GM18511 (cell line): ENCODE data around the gene KRTAP4-6.
"Not testable (repeated sequence)": the region's sequence is repeated elsewhere in the genome, so short reads cannot be mapped to it uniquely, and the experiment has no call there.

Experiments
- ATAC-seq: cut with Tn5 transposase; IDR thresholded peaks from one replicate; pipeline ENCODE4 v1.9.1; 2021; ENCODE audit warnings: mild to moderate bottlenecking, moderate library complexity; ENCODE audit not compliant: unreplicated experiment

KRTAP4-6 gene

GRCh38 chr17:41147531-41148204 is 7.3 kb upstream of the KRTAP4-6 start:
- no peak for ATAC-seq

DNA sequence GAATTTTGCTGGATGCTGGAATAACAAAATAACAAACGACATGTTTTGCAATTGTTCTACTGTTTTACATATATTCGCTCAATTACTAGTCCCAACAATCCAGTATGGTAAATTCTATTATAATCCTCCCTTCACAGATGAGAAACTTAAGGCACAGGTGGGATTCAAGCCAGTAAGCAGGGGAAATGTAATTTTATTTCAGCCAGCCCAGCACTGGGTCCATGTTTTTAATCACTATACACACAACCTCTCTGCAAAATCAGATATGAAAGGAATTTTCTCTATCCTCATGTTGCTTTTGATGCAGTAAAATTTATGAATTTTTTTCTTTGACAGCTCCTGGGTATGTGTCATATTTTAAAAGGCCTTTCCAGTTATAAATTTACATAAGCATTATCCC is 4.9 kb upstream of the KRTAP4-6 start:
- no peak for ATAC-seq

DNA sequence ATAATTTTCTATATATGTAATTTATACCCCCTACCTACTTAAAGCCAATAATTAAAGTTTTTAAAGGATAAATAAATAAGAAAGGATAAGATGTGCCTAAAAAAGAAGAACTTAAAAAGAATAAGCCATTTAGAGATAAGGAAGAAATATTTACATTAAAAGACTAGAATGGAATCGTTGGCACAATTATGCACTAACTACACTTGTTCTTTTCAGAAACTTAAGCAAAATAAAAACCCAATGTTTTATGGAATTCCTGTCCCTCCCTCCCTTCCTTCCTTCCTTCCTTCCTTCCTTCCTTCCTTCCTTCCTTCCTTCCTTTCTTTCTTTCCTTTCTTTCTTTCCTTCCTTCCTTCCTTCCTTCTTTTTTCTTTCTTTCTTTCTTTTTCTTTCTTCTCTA is 4.5 kb upstream of the KRTAP4-6 start:
- no peak for ATAC-seq

- ATAC-seq = no peak
Measured at GRCh38 chr17:41141361-41141760, 1.0 kb upstream of the KRTAP4-6 start.

DNA sequence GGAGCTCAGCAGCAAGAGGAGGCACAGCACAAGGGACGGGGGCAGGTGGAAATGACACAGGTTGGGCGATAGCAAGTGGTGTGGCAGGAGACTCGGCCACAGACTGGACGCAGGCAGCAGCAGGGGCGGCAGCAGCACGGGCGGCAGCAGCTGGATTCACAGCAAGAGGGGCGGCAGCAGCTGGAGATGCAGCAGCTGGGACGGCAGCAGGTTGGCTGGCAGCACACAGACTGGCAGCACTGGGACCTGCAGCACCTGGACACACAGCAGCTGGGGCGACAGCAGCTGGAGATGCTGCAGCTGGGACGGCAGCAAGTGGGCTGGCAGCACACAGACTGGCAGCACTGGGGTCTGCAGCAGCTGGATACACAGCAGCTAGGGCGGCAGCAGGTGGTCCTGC is 479 bp downstream of the KRTAP4-6 start:
- not testable (repeated sequence) for ATAC-seq

DNA sequence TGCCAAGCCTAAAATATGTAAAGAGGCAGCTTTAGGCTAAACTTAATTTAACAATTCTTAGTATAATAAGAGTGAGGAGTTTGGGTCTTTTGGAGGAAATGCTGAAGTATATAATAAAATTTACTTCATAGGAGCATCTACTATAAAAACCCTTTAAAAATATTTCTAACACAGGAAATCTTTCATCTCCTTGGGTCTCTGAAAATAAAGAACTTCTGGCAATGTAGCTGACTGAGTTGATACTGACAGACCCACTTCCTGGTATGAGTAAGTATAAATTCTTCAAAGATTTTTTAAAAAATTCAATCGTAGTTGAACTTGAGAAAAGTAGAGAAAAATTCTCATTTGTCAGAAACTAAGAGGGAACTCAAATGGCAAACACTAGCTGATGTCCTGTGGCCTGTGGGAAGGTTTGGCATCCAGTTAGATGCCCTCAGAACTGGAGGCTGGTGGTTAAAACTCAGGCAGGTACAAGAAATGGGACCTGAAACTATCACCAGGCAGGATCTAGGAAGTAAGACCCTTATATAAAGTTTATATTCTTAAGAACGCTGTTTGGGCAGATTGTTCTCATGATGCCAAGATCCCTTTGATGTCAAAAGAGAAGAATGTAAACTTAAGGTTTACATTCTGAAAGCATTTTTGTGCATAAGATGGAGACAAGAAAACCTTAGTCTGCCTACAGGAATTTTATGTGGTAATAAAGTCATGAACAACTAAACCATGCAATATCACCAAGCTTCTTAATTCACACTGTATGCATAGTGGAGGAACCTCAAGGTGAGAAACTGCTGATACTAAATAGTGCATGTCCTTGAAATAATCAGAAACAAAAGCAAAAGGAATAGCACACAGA is 6.2 kb downstream of the KRTAP4-6 start:
- ATAC-seq = no peak

DNA sequence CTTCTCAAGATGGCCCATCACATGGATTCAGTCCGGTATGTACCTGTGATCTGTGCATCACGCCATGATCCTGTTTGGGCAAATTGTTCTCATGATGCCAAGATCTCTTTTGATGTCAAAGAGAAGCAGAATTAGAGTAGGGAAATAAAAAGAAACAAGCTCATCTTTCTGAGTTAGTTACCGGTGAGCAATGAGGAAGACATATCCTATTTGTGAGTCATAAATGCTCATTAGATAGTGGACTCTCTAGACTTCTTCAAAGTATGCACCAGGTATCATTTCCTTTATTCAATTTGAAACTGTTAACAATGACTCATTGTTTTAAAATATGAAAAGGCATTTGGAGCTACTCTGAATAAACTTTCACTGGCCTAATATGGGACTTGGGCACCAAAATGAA is 8.4 kb downstream of the KRTAP4-6 start:
- no peak for ATAC-seq

DNA sequence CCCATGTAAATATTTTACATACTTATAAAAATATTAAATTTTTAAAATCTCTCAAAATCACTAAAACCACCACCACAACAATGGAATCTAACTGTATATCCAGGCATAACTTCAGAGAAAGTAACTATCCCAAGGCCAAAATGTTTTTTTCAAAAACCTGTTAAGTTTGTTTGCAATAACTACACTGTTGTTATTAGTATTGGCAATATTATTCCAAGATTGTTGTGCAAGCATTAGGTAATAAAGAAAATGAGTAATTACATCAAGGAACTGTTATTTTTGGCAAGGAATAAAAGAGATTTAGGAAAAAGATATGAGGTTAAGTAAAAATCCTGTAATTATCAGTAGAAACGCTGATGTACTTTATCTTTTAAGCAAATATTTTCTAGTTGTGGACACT is 13.0 kb downstream of the KRTAP4-6 start:
- no peak for ATAC-seq

DNA sequence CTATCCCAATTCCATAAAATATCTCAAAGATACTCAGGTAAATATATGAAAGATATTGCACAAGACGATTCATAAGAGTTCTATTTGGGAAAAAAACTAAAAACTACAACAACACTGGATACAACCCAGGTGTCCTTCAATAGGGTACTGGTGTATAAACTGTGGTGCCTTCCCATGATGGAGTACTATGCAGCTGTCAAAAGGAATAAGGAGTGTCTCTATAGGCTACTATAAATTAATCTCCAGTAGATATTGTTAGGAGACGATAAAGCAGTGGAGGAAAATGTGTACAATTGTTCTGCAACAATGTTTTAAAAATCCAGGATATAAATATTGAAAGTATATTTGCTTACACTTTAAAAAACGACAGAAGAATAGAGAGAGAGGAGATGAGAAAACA is 13.9 kb downstream of the KRTAP4-6 start:
- ATAC-seq = no peak

- ATAC-seq = no peak
Measured at GRCh38 chr17:41125064-41125463, 15.3 kb downstream of the KRTAP4-6 start.

DNA sequence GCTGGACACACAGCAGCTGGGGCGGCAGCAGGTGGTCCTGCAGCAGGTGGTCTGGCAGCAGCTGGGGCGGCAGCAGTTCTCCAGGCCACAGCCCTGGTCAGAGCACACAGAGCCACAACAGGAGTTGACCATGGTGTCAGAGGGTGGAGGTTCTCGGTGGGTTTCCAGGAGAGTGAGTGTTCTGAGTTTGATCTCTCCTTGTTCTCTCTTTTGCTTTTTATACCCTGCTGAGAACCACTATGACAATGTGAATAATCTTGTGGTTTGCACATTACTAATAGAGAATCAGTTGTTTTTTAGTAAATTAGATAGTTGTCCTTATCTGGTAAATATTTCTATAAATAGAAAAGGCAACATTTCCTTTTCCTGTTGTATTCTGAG is 16.4 kb downstream of the KRTAP4-6 start, which contains the start of gene KRTAP4-12:
Gene KRTAP4-12, minus strand, starts transcription at position 192 of the 381 bp plus-strand sequence. Its CDS starts 60 bp downstream, at position 132.
- not testable (repeated sequence) for ATAC-seq

DNA sequence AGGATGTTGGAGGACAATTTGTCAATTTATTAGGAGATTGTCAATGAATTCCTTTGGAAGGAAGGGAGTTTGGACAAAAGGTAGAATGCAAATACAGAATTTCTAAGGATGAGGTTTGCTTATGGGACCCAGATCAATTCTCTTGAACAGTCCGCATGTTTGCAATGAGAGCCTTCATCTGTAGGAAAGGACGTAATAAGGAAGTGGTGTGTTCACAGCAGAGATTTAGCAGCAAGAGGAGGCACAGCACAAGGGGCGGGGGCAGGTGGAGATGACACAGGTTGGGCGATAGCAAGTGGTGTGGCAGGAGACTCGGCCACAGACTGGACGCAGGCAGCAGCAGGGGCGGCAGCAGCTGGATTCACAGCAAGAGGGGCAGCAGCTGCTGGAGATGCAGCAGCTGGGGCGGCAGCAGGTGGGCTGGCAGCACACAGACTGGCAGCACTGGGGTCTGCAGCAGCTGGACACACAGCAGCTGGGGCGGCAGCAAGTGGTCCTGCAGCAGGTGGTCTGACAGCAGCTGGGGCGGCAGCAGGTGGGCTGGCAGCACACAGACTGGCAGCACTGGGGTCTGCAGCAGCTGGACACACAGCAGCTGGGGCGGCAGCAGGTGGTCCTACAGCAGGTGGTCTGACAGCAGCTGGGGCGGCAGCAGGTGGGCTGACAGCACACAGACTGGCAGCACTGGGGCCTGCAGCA is 16.9 kb downstream of the KRTAP4-6 start:
- not testable (repeated sequence) for ATAC-seq

DNA sequence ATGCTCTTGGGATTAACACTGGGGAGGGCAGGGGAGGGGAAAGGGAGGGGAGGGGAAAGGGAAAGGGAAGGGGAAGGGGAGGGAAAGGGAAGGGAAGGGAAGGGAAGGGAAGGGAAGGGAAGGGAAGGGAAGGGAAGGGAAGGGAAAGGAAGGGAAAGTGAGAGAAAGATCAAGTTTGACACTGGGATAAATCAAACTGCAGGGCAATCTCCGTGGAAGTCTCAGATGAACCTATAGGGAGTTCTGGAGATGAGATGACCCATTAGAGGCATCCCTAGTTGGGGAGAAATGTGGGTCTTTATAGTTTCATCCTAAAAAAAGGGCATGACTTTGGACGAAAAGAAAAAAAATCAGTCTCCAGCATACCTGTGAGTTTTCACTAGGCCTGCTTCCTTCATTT is 18.6 kb downstream of the KRTAP4-6 start:
- no peak for ATAC-seq

DNA sequence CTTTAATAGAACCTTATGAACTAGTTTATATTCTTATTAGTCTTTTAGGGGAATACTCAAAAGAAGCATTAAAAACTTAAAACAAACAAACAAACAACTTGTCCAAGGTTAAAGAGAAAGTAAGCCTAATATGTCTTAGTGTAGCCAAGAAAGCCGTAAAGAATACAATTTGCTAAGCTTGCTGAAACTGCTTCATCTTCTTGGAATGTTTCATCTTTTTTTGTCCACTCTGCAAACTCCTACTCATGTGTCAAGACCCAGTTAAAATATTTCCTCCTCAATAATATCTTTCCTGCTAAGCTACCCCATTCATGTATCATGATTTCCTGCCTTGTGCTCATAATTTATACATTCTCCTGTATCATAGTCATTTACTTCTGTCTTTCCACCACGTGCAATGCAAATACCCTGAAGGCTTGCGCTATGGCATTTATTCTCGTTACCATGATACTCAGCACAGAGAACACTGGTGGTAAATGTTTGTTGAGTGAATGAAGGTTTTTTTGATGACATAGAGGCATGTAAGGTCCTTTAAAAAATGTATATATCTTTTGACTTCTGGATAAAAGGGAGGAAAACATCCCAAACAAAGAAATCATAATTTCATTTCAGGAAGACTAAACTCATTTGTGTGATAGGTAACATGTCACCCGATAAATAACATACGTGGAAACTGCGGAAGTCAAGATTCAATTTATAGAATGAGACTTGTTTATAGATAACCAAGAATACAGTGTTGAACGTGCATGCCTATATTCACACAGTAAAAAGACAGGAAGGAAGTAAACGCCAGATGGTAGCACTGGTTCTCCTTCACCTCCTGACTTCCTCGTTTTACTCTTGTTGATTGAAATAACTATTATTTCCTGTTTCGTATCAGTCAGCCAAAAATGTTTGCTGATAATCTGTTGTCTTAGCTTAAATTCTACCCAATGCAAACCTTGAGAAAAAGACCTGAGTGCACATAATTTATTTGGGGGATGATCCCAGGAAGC is 20.4 kb downstream of the KRTAP4-6 start:
- not testable (repeated sequence) for ATAC-seq

GRCh38 chr17:41118721-41119120 is 21.6 kb downstream of the KRTAP4-6 start:
- no peak for ATAC-seq

- not testable (repeated sequence) for ATAC-seq
Measured at GRCh38 chr17:41117846-41118386, 22.4 kb downstream of the KRTAP4-6 start, which contains the start of gene KRTAP4-11. Gene KRTAP4-11 (minus strand): TSS chr17:41118373. CDS start chr17:41118315, 58 bp downstream.

DNA sequence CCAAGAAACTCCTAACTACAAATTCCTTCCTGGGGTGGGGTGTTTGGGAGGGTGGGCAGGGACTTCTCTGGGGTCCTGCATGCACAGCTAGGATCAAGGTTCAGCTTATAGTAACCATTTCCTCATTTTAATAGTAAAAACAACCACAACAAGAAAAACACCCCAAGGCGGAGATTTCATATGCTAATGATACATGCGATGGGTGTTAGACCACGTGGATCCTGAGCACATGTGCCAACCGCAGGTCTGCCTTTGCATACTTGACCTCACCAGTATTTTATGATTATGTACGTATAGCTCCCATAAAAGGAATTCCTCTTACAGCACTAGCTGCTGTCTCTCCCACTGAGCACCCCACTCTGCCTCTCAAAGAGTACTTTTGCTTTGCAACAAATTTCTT is 24.0 kb downstream of the KRTAP4-6 start:
- no peak for ATAC-seq

DNA sequence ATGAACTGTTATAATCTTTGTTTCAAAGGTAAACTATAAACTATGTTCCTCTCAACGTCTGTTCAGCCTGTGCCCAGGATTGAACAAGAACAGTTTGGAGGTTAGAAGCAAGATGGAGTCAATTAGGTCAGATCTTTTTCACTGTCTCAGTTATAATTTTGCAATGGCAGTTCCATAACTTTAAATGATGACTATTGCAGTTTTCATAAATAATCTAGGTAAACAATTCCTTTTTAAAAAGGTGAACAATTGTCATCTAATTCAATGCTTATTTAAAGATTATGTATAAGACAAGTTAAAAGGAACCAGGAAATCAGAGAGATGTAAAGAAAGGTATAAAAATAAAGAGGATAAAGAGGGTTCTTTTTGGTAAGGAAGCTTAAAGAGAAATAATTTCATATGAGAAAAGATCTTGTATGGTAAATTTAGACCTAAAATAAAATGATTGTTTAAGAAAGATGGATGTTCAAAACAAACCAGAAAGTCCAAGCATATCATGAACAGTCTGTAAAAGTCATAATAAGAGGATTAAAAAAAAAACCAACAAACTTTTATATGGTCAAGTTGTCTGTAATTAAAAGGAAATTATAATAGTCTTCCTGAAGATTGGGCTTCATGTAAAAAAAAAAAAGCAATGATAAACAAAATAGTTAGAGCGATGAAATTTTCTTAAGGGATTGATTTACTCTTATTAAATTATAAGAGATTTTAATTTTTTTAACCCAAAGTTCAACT is 29.0 kb downstream of the KRTAP4-6 start:
- no peak for ATAC-seq

- not testable (repeated sequence) for ATAC-seq
Measured at GRCh38 chr17:41108728-41109386, 31.5 kb downstream of the KRTAP4-6 start.
